PFSK-1 (cell line): ENCODE measurements around the gene ANKRD24.

Experiments used
- FOXP2 ChIP-seq: optimal IDR thresholded peaks from 2 replicates; pipeline ENCODE3; 2011; ENCODE audit warnings: borderline replicate concordance, control low read depth, inconsistent platforms; ENCODE audit not compliant: insufficient read depth; ENCODE audit errors: extremely low read length, extremely low read depth
- POLR2AphosphoS5 ChIP-seq: IDR thresholded peaks from 2 replicates; pipeline ENCODE4 v1.6.1; 2012; ENCODE audit warnings: low read depth, mild to moderate bottlenecking, control low read depth, low read length, moderate library complexity
- REST ChIP-seq, 2 experiments: IDR thresholded peaks; 2 replicates each; pipeline versions ENCODE4 v1.6.1 to v1.8.0; 2011 to 2012; ENCODE audit warnings: low read depth in 2 of 2, low read length in 2 of 2, control low read depth in 1 of 2, inconsistent platforms in 1 of 2, mild to moderate bottlenecking in 1 of 2, moderate library complexity in 1 of 2; ENCODE audit not compliant: insufficient read depth in 1 of 2
- SIN3A ChIP-seq: IDR thresholded peaks from 2 replicates; pipeline ENCODE4 v1.6.1; 2012; ENCODE audit warnings: mild to moderate bottlenecking, low read length, moderate library complexity, borderline replicate concordance; ENCODE audit not compliant: insufficient read depth
- TAF1 ChIP-seq: IDR thresholded peaks from 2 replicates; pipeline ENCODE4 v1.6.1; 2012; ENCODE audit warnings: low read length, control low read depth, borderline replicate concordance; ENCODE audit not compliant: insufficient read depth

ANKRD24 gene

GRCh38 chr19:4229179-4229931 is 46.9 kb downstream of the ANKRD24 start, which contains the start of gene EBI3:
Gene EBI3 (plus strand): TSS chr19:4229523. CDS start chr19:4229551, 28 bp downstream.
- no peak for TF ChIP-seq FOXP2
- no peak for TF ChIP-seq SIN3A

GRCh38 chr19:4232614-4233281 is 50.3 kb downstream of the ANKRD24 start:
- TF ChIP-seq REST (IDR thresholded peaks at IDR 0.05; ENCODE audit: insufficient read depth in 1 of 2, low read depth in 2 of 2, low read length in 2 of 2) (no peak), TAF1 (no peak), FOXP2 (no peak), POLR2AphosphoS5 (no peak), SIN3A (no peak)

GRCh38 chr19:4233282-4233853 is 50.9 kb downstream of the ANKRD24 start:
- TF ChIP-seq FOXP2: no peak
- no peak for TF ChIP-seq REST (IDR thresholded peaks at IDR 0.05; ENCODE audit: insufficient read depth in 1 of 2, low read depth in 2 of 2, low read length in 2 of 2)
- TF ChIP-seq SIN3A: no peak
- no peak for TF ChIP-seq TAF1
- no peak for TF ChIP-seq POLR2AphosphoS5

GRCh38 chr19:4234142-4234861 is 51.8 kb downstream of the ANKRD24 start:
- TF ChIP-seq POLR2AphosphoS5 (no peak), SIN3A (no peak), TAF1 (no peak), FOXP2 (no peak), REST (IDR thresholded peaks at IDR 0.05; ENCODE audit: insufficient read depth in 1 of 2, low read depth in 2 of 2, low read length in 2 of 2) (no peak)

GRCh38 chr19:4234862-4235201 is 52.3 kb downstream of the ANKRD24 start:
- no peak for TF ChIP-seq SIN3A
- no peak for TF ChIP-seq REST (IDR thresholded peaks at IDR 0.05; ENCODE audit: insufficient read depth in 1 of 2, low read depth in 2 of 2, low read length in 2 of 2)
- no peak for TF ChIP-seq POLR2AphosphoS5
- no peak for TF ChIP-seq TAF1
- no peak for TF ChIP-seq FOXP2
